HCT116 (cell line): ENCODE results near the gene ADGRG6. TPM values are rescaled to one million over a fixed set of nuclear protein-coding genes. Genes with fewer than 3 reads are reported as not detected.

Source experiments
- ATAC-seq: fragments of 200-7000 bp; cut with Tn5 transposase; 2 replicates; pipeline ENCODE4 v1.9.1; 2020; ENCODE audit warnings: mild to moderate bottlenecking, moderate library complexity
- BruUV-seq: library from RNA; stranded (reverse); fragments of 400-500 nt; replicated peaks from 2 replicates; lab custom pipeline; 2021; lab: Mats Ljungman, UMichigan
- CTCF ChIA-PET: fragments of 300-600 bp; sonication (Branson Sonifier 250); formaldehyde crosslinking; loops from one replicate; lab custom pipeline; 2021; ENCODE audit warnings: antibody characterized with exemption; lab: Charles Lee
- POLR2A ChIA-PET: fragments of 300-600, 350-600 bp; sonication (Branson Sonifier 250); formaldehyde crosslinking; loops from one replicate; lab custom pipeline; 2021; ENCODE audit warnings: antibody characterized with exemption; lab: Charles Lee
- RAD21 ChIA-PET, 2 experiments: fragments of 300-600 bp; sonication (Branson Sonifier 250); formaldehyde crosslinking; loops; one replicate each; lab custom pipeline; 2023; ENCODE audit warnings: low total read pairs in 2 of 2; ENCODE audit not compliant: uncharacterized antibody in 2 of 2, unreplicated experiment in 2 of 2, low non-redundant PET in 1 of 2; lab: Charles Lee
- DNase-seq: peaks from one replicate; pipeline ENCODE4 v3.0.0-alpha.2; 2010; ENCODE audit warnings: low read depth, low spot score
- H2AFZ ChIP-seq: fragments of 200-600 bp; shearing (Covaris generic), sonication (generic); 2 replicates; pipeline ENCODE4 v1.6.1; 2017; ENCODE audit warnings: low read depth, mixed run types, mixed read lengths, antibody characterized with exemption, low read length; ENCODE audit not compliant: poor library complexity, severe bottlenecking
- H3K27ac ChIP-seq: 2 replicates; pipeline ENCODE4 v1.5.1; 2012; ENCODE audit warnings: low read depth, low read length
- H3K27me3 ChIP-seq: fragments of 200-600 bp; sonication (generic); 2 replicates; pipeline ENCODE4 v1.6.1; 2016; ENCODE audit warnings: mixed run types, low read length, mixed read lengths; ENCODE audit not compliant: insufficient read depth
- H3K36me3 ChIP-seq, 2 experiments: fragments of 200-500 bp in 1 of 2; fragments of 200-600 bp in 1 of 2; sonication (Bioruptor generic) in 1 of 2; sonication (generic) in 1 of 2; 2 replicates each; pipeline versions ENCODE4 v1.5.1 to v1.6.1; 2014 to 2016; ENCODE audit warnings: low read length in 2 of 2, inconsistent platforms in 1 of 2, mixed read lengths in 1 of 2, mixed run types in 1 of 2; ENCODE audit not compliant: insufficient read depth in 2 of 2, control insufficient read depth in 1 of 2
- H3K4me1 ChIP-seq, 2 experiments: fragments of 200-600 bp in 1 of 2; sonication (generic) in 1 of 2; 2 replicates each; pipeline versions ENCODE4 v1.5.1 to v1.6.1; 2012 to 2017; ENCODE audit warnings: low read length in 2 of 2, inconsistent platforms in 1 of 2, mild to moderate bottlenecking in 1 of 2, mixed read lengths in 1 of 2, mixed run types in 1 of 2, moderate library complexity in 1 of 2; ENCODE audit not compliant: insufficient read depth in 2 of 2, control insufficient read depth in 1 of 2
- H3K4me2 ChIP-seq: fragments of 200-600 bp; sonication (generic); 2 replicates; pipeline ENCODE4 v1.6.1; 2017; ENCODE audit warnings: mixed run types, low read length, mixed read lengths
- H3K4me3 ChIP-seq, 2 experiments: fragments of 200-600 bp in 1 of 2; sonication (generic) in 1 of 2; replicated peaks in 1 of 2; 2 replicates each; pipeline ENCODE4 v1.5.1; 2011 to 2016; ENCODE audit warnings: low read length in 2 of 2, control low read depth in 1 of 2, low read depth in 1 of 2, mild to moderate bottlenecking in 1 of 2, mixed read lengths in 1 of 2, mixed run types in 1 of 2
- H3K79me2 ChIP-seq: fragments of 200-600 bp; sonication (generic); 2 replicates; pipeline ENCODE4 v1.6.1; 2017; ENCODE audit warnings: mild to moderate bottlenecking, mixed run types, low read length, moderate library complexity, mixed read lengths; ENCODE audit not compliant: insufficient read depth
- H3K9ac ChIP-seq: fragments of 200-600 bp; sonication (generic); 2 replicates; pipeline ENCODE4 v1.6.1; 2016; ENCODE audit warnings: low read length, mixed read lengths
- H3K9me2 ChIP-seq: fragments of 200-600 bp; sonication (generic), shearing (Covaris generic); 2 replicates; pipeline ENCODE4 v1.6.1; 2017; ENCODE audit warnings: mixed run types, mild to moderate bottlenecking, moderate library complexity; ENCODE audit not compliant: insufficient read depth
- H3K9me3 ChIP-seq, 2 experiments: fragments of 200-500 bp in 1 of 2; fragments of 200-600 bp in 1 of 2; sonication (Bioruptor generic) in 1 of 2; sonication (generic) in 1 of 2; 2 replicates each; pipeline ENCODE4 v1.6.1; 2014 to 2017; ENCODE audit warnings: low read length in 2 of 2, mixed read lengths in 2 of 2, inconsistent platforms in 1 of 2, low read depth in 1 of 2, mild to moderate bottlenecking in 1 of 2, mixed run types in 1 of 2, moderate library complexity in 1 of 2; ENCODE audit not compliant: control insufficient read depth in 1 of 2, insufficient read depth in 1 of 2
- H4K20me1 ChIP-seq: fragments of 200-600 bp; sonication (generic), shearing (Covaris generic); 2 replicates; pipeline ENCODE4 v1.6.1; 2017; ENCODE audit warnings: mixed run types, mild to moderate bottlenecking, moderate library complexity; ENCODE audit not compliant: insufficient read depth
- CBX3 ChIP-seq: IDR thresholded peaks from 2 replicates; pipeline ENCODE4 v1.6.1; 2012; ENCODE audit warnings: low read depth
- ELF1 ChIP-seq: IDR thresholded peaks from 2 replicates; pipeline ENCODE4 v1.6.1; 2012; ENCODE audit warnings: low read depth, borderline replicate concordance
- EZH2 ChIP-seq: fragments of 200-600 bp; sonication (generic); IDR thresholded peaks from 2 replicates; pipeline ENCODE4 v1.6.1; 2017; ENCODE audit warnings: antibody characterized with exemption, mixed run types
- EZH2phosphoT487 ChIP-seq: fragments of 200-600 bp; IDR thresholded peaks from 2 replicates; pipeline ENCODE4 v1.6.1; 2018; ENCODE audit warnings: antibody characterized with exemption, borderline replicate concordance
- JUND ChIP-seq: IDR thresholded peaks from 2 replicates; pipeline ENCODE4 v1.6.1; 2012
- POLR2A ChIP-seq: IDR thresholded peaks from 2 replicates; pipeline ENCODE4 v1.7.0; 2011; ENCODE audit warnings: borderline replicate concordance; ENCODE audit not compliant: insufficient read depth, insufficient read length; ENCODE audit errors: extremely low read depth
- SIN3A ChIP-seq: IDR thresholded peaks from 2 replicates; pipeline ENCODE4 v1.6.1; 2012; ENCODE audit warnings: low read depth
- SP1 ChIP-seq: IDR thresholded peaks from 2 replicates; pipeline ENCODE4 v1.6.1; 2012; ENCODE audit warnings: low read depth
- YY1 ChIP-seq: IDR thresholded peaks from 2 replicates; pipeline ENCODE4 v1.6.1; 2011; ENCODE audit warnings: low read length, low read depth, moderate library complexity, mild to moderate bottlenecking; ENCODE audit not compliant: insufficient replicate concordance; ENCODE audit errors: extremely low read depth
- ZNF274 ChIP-seq: fragments of 200-500 bp; sonication (Bioruptor generic); IDR thresholded peaks from 2 replicates; pipeline ENCODE4 v1.6.1; 2014; ENCODE audit warnings: mild to moderate bottlenecking, low read depth, low read length, inconsistent platforms
- intact Hi-C: fragments of 100-400 bp; cut with micrococcal nuclease; formaldehyde crosslinking; loops from 2 replicates; pipeline ENCODE4 v1.10.0; 2022
- total RNA-seq: library from RNA; stranded (reverse); gene quantifications from one replicate; pipeline ENCODE4 v1.2.1, GENCODE V29; 2021; ENCODE audit not compliant: unreplicated experiment
- TF ChIP-seq, protein P1 (sequence below): IDR thresholded peaks from 2 replicates; pipeline ENCODE4 v1.6.1; 2012; ENCODE audit warnings: low read depth
- TF ChIP-seq, protein P2 (sequence below): IDR thresholded peaks from 2 replicates; pipeline ENCODE4 v1.6.1; 2012
- TF ChIP-seq, protein P3 (sequence below): IDR thresholded peaks from 2 replicates; pipeline ENCODE4 v1.6.1; 2011; ENCODE audit warnings: mild to moderate bottlenecking, low read length, moderate library complexity; ENCODE audit not compliant: insufficient replicate concordance; ENCODE audit errors: extremely low read depth
- TF ChIP-seq, protein P4 (sequence below), 3 experiments: fragments of 200-600 bp in 1 of 3; sonication (generic) in 1 of 3; IDR thresholded peaks in 2 of 3; conservative IDR thresholded peaks in 1 of 3; 2 replicates each; pipeline ENCODE4 v1.5.1; 2012 to 2017; ENCODE audit warnings: low read depth in 2 of 3, low read length in 2 of 3, antibody characterized with exemption in 1 of 3, borderline replicate concordance in 1 of 3, control low read depth in 1 of 3, mild to moderate bottlenecking in 1 of 3, mixed read lengths in 1 of 3, mixed run types in 1 of 3, moderate library complexity in 1 of 3; ENCODE audit not compliant: insufficient read depth in 1 of 3

The ADGRG6 gene
- total RNA-seq, 1 experiment from 2014 or later, result 67.9 TPM

DNA sequence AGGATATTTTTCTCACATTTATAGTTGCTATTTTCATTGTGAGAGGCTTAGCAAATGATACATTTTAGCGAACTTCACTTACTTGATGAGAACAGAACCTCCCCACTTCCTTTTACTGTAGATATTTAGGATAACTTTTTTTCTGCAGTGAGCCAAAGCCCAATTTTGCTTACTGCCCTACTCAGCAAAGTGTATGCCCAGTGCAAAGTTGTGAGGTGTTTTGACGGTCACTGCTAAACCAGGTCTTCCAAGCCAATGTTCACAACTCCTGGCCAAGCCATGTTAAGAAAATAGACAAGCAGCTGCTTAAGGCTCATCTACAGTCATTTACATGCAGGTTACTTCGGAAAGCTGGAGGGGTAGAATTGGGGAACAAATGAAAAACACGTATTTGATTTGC, 144.8 kb downstream of the ADGRG6 start:
- Histone ChIP-seq H3K27ac (no peak overlapping the region), H3K27me3 (no peaks in the 10 kb centered on the region), H3K36me3 (peaks cover under 1 to 4% of the 10 kb centered on the region in 2 experiments; a peak in 1 of 4 replicates), H3K9me3 (no peaks in the 10 kb centered on the region), H2AFZ (no peak overlapping the region), H3K4me2 (no peak overlapping the region), H4K20me1 (no peaks in the 10 kb centered on the region), H3K9ac (no peak overlapping the region), H3K9me2 (no peaks in the 10 kb centered on the region), H3K79me2 (no peaks in the 10 kb centered on the region), H3K4me1 (no peaks in the 10 kb centered on the region), H3K4me3 (no peak overlapping the region)
- ChIA-PET CTCF (no interaction called here), RAD21 (no interaction called here), POLR2A (no interaction called here)
- BruUV-seq, result no TSS peak
- no peak for DNase-seq
- no peak for ATAC-seq
- no peak for TF ChIP-seq SP1
- TF ChIP-seq EZH2phosphoT487, result no peak
- no peak for TF ChIP-seq JUND
- TF ChIP-seq POLR2A, result no peak
- TF ChIP-seq EZH2, result no peak
- no peak for TF ChIP-seq CBX3
- no peak for TF ChIP-seq ZNF274
- TF ChIP-seq YY1, result no peak
- no peak for TF ChIP-seq ELF1
- TF ChIP-seq, protein P1, sequence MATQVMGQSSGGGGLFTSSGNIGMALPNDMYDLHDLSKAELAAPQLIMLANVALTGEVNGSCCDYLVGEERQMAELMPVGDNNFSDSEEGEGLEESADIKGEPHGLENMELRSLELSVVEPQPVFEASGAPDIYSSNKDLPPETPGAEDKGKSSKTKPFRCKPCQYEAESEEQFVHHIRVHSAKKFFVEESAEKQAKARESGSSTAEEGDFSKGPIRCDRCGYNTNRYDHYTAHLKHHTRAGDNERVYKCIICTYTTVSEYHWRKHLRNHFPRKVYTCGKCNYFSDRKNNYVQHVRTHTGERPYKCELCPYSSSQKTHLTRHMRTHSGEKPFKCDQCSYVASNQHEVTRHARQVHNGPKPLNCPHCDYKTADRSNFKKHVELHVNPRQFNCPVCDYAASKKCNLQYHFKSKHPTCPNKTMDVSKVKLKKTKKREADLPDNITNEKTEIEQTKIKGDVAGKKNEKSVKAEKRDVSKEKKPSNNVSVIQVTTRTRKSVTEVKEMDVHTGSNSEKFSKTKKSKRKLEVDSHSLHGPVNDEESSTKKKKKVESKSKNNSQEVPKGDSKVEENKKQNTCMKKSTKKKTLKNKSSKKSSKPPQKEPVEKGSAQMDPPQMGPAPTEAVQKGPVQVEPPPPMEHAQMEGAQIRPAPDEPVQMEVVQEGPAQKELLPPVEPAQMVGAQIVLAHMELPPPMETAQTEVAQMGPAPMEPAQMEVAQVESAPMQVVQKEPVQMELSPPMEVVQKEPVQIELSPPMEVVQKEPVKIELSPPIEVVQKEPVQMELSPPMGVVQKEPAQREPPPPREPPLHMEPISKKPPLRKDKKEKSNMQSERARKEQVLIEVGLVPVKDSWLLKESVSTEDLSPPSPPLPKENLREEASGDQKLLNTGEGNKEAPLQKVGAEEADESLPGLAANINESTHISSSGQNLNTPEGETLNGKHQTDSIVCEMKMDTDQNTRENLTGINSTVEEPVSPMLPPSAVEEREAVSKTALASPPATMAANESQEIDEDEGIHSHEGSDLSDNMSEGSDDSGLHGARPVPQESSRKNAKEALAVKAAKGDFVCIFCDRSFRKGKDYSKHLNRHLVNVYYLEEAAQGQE, result no peak
- TF ChIP-seq, protein P2, sequence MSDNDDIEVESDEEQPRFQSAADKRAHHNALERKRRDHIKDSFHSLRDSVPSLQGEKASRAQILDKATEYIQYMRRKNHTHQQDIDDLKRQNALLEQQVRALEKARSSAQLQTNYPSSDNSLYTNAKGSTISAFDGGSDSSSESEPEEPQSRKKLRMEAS, result no peak
- TF ChIP-seq, protein P3, sequence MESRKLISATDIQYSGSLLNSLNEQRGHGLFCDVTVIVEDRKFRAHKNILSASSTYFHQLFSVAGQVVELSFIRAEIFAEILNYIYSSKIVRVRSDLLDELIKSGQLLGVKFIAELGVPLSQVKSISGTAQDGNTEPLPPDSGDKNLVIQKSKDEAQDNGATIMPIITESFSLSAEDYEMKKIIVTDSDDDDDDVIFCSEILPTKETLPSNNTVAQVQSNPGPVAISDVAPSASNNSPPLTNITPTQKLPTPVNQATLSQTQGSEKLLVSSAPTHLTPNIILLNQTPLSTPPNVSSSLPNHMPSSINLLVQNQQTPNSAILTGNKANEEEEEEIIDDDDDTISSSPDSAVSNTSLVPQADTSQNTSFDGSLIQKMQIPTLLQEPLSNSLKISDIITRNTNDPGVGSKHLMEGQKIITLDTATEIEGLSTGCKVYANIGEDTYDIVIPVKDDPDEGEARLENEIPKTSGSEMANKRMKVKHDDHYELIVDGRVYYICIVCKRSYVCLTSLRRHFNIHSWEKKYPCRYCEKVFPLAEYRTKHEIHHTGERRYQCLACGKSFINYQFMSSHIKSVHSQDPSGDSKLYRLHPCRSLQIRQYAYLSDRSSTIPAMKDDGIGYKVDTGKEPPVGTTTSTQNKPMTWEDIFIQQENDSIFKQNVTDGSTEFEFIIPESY, result no peak
- TF ChIP-seq, protein P4, sequence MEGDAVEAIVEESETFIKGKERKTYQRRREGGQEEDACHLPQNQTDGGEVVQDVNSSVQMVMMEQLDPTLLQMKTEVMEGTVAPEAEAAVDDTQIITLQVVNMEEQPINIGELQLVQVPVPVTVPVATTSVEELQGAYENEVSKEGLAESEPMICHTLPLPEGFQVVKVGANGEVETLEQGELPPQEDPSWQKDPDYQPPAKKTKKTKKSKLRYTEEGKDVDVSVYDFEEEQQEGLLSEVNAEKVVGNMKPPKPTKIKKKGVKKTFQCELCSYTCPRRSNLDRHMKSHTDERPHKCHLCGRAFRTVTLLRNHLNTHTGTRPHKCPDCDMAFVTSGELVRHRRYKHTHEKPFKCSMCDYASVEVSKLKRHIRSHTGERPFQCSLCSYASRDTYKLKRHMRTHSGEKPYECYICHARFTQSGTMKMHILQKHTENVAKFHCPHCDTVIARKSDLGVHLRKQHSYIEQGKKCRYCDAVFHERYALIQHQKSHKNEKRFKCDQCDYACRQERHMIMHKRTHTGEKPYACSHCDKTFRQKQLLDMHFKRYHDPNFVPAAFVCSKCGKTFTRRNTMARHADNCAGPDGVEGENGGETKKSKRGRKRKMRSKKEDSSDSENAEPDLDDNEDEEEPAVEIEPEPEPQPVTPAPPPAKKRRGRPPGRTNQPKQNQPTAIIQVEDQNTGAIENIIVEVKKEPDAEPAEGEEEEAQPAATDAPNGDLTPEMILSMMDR (IDR thresholded peaks at IDR 0.05 in 2 of 3, conservative IDR thresholded peaks at IDR 0.05 in 1 of 3; ENCODE audit: borderline replicate concordance in 1 of 3, insufficient read depth in 1 of 3, low read depth in 2 of 3, low read length in 2 of 3), result no peak
- TF ChIP-seq SIN3A, result no peak
- intact Hi-C loops, result no loop called here
